K562 (cell line): ENCODE results near the gene PHF21A. TPM values are rescaled to one million over a fixed set of nuclear protein-coding genes. Genes with fewer than 3 reads are reported as not detected.

Experiments
- ARHGAP35 ChIP-seq: fragments of 450-650 bp; IDR thresholded peaks from 2 replicates; pipeline ENCODE4 v1.6.1; 2018; ENCODE audit not compliant: partially characterized antibody
- CHCHD3 ChIP-seq: fragments of 250-450 bp; sonication (Bioruptor Pico); IDR thresholded peaks from 2 replicates; pipeline ENCODE4 v2.1.2; 2022; ENCODE audit warnings: mild to moderate bottlenecking
- E2F3 ChIP-seq: fragments of 250-450 bp; sonication (Bioruptor Pico); IDR thresholded peaks from 2 replicates; pipeline ENCODE4 v1.4.0; 2020; ENCODE audit warnings: mild to moderate bottlenecking
- KAT2B ChIP-seq: IDR thresholded peaks from one replicate; pipeline ENCODE4 v1.6.1; 2012; ENCODE audit warnings: low read depth, mild to moderate bottlenecking, control low read depth, inconsistent platforms, low read length, moderate library complexity
- MYBL2 ChIP-seq, 2 experiments: fragments of 450-650 bp in 1 of 2; sonication (generic) in 1 of 2; formaldehyde crosslinking in 1 of 2; IDR thresholded peaks; 2 replicates each; pipeline versions ENCODE4 v1.6.1 to v1.8.1; 2017 to 2022; ENCODE audit warnings: borderline replicate concordance in 1 of 2, inconsistent platforms in 1 of 2, low read depth in 1 of 2, mild to moderate bottlenecking in 1 of 2, missing genetic modification reagents in 1 of 2, moderate library complexity in 1 of 2
- PHTF2 ChIP-seq: fragments of 250-450 bp; sonication (Bioruptor Pico); IDR thresholded peaks from 2 replicates; pipeline ENCODE4 v1.5.0; 2021; ENCODE audit warnings: mild to moderate bottlenecking
- POLR2A ChIP-seq: fragments of 450-650 bp; conservative IDR thresholded peaks from 2 replicates; pipeline ENCODE4 v1.6.1; 2016
- POLR2AphosphoS5 ChIP-seq: IDR thresholded peaks from 2 replicates; pipeline ENCODE4 v1.6.1; 2011; ENCODE audit warnings: mild to moderate bottlenecking, low read depth, low read length, moderate library complexity; ENCODE audit not compliant: control insufficient read depth, insufficient read depth
- RAD51 ChIP-seq: fragments of 450-650 bp; IDR thresholded peaks from 2 replicates; pipeline ENCODE4 v1.7.1; 2016; ENCODE audit warnings: low read depth, mild to moderate bottlenecking, borderline replicate concordance
- RBM25 ChIP-seq: fragments of 200-400 bp; formaldehyde crosslinking; IDR thresholded peaks from 2 replicates; pipeline ENCODE4 v1.6.1; 2018; ENCODE audit warnings: low read length, low read depth, moderate library complexity; ENCODE audit not compliant: severe bottlenecking
- SMAD4 ChIP-seq: fragments of 250-450 bp; sonication (Bioruptor Pico); conservative IDR thresholded peaks from 2 replicates; pipeline ENCODE4 v1.8.0; 2021; ENCODE audit warnings: inconsistent platforms, mild to moderate bottlenecking, moderate library complexity
- STAT5A ChIP-seq: IDR thresholded peaks from 2 replicates; pipeline ENCODE4 v1.6.1; 2012; ENCODE audit warnings: low read length, inconsistent platforms, borderline replicate concordance
- ZBED1 ChIP-seq: IDR thresholded peaks from 2 replicates; pipeline ENCODE4 v1.6.1; 2014
- ZBTB11 ChIP-seq, 3 experiments: fragments of 200-800 bp in 1 of 3; fragments of 250-450 bp in 1 of 3; fragments of 450-650 bp in 1 of 3; sonication (Bioruptor Pico) in 1 of 3; sonication (Bioruptor generic) in 1 of 3; formaldehyde crosslinking in 1 of 3; IDR thresholded peaks; 2 replicates each; pipeline versions ENCODE4 v1.6.1 to v1.8.0; 2016 to 2022; ENCODE audit warnings: mild to moderate bottlenecking in 2 of 3, missing genetic modification characterization in 2 of 3, missing compliant biosample characterization in 1 of 3, moderate library complexity in 1 of 3
- ZEB2 ChIP-seq: fragments of 450-650 bp; IDR thresholded peaks from 2 replicates; pipeline ENCODE4 v1.6.1; 2016
- ZNF143 ChIP-seq: sonication (generic); formaldehyde crosslinking; IDR thresholded peaks from 2 replicates; pipeline ENCODE4 v1.9.0; 2022; ENCODE audit warnings: mild to moderate bottlenecking, missing genetic modification reagents
- ZNF212 ChIP-seq: fragments of 450-650 bp; formaldehyde crosslinking; IDR thresholded peaks from 2 replicates; pipeline ENCODE4 v1.4.0; 2020; ENCODE audit warnings: mild to moderate bottlenecking
- ZNF444 ChIP-seq: fragments of 250-450 bp; sonication (Bioruptor Pico); IDR thresholded peaks from 2 replicates; pipeline ENCODE4 v1.4.0; 2020; ENCODE audit warnings: mild to moderate bottlenecking, moderate library complexity
- ZNF512 ChIP-seq: IDR thresholded peaks from 2 replicates; pipeline ENCODE4 v1.6.1; 2016; ENCODE audit warnings: missing genetic modification characterization, missing compliant biosample characterization
- polyA plus RNA-seq, 8 experiments: library from polyadenylated mRNA; depleted of rRNA in 4 of 8; stranded (reverse) in 5 of 8; unstranded in 3 of 8; fragments of >200 nt; fragmentation: Nextera tagmentation in 2 of 8; fragmentation: Illumina TruSeq in 1 of 8; extraction: Ambion mirVana in 2 of 8; extraction: Trizol in 1 of 8; gene quantifications; 2 replicates each; pipeline versions ENCODE4 v1.2.1 to v1.2.3, GENCODE V29; 2011 to 2014; ENCODE audit warnings: inconsistent platforms in 1 of 8, missing spikeins in 1 of 8
- total RNA-seq, 7 experiments: library from RNA; depleted of rRNA in 6 of 7; stranded (reverse); fragments of >200 nt in 6 of 7; fragmentation: Illumina TruSeq in 2 of 7; extraction: Trizol in 2 of 7; gene quantifications; 2 replicates each; pipeline versions ENCODE4 v1.2.1 to v1.2.3, GENCODE V29; 2011 to 2021; ENCODE audit warnings: low replicate concordance in 1 of 7
- TF ChIP-seq, protein P1 (sequence below): fragments of 250-450 bp; sonication (Bioruptor Pico); IDR thresholded peaks from 2 replicates; pipeline ENCODE4 v1.9.0; 2021; ENCODE audit warnings: mild to moderate bottlenecking, inconsistent platforms
- TF ChIP-seq, protein P2 (sequence below): fragments of 450-650 bp; formaldehyde crosslinking; IDR thresholded peaks from 2 replicates; pipeline ENCODE4 v1.4.0; 2020; ENCODE audit warnings: mild to moderate bottlenecking, mixed read lengths

The PHF21A gene
- total and polyA plus RNA-seq, 9 of the 15 experiments (the other 6 are each of a cell fraction or from before 2014, with no cell fraction given) = 1.5 to 32.4 (median 10.7) TPM

GRCh38 chr11:46121301-46121723, at the start of gene PHF21A (continued):
- TF ChIP-seq, protein P1, sequence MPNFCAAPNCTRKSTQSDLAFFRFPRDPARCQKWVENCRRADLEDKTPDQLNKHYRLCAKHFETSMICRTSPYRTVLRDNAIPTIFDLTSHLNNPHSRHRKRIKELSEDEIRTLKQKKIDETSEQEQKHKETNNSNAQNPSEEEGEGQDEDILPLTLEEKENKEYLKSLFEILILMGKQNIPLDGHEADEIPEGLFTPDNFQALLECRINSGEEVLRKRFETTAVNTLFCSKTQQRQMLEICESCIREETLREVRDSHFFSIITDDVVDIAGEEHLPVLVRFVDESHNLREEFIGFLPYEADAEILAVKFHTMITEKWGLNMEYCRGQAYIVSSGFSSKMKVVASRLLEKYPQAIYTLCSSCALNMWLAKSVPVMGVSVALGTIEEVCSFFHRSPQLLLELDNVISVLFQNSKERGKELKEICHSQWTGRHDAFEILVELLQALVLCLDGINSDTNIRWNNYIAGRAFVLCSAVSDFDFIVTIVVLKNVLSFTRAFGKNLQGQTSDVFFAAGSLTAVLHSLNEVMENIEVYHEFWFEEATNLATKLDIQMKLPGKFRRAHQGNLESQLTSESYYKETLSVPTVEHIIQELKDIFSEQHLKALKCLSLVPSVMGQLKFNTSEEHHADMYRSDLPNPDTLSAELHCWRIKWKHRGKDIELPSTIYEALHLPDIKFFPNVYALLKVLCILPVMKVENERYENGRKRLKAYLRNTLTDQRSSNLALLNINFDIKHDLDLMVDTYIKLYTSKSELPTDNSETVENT (CRISPR knock-in tag) = 0 out of 2 replicates have a peak, but pooled peaks have one; percentile 21
- no peak for TF ChIP-seq E2F3 (CRISPR knock-in tag)
- TF ChIP-seq ZBED1 = no peak
- no peak for TF ChIP-seq PHTF2 (CRISPR knock-in tag)
- TF ChIP-seq ZNF212 (CRISPR knock-in tag) = no peak
- peak; percentile 9; the same call in 1 of the 2 replicates for TF ChIP-seq STAT5A
- no peak for TF ChIP-seq ZNF143 (CRISPR knock-in tag)
- TF ChIP-seq ARHGAP35 = no peak
- TF ChIP-seq MYBL2 (IDR thresholded peaks at IDR 0.05; ENCODE audit: low read depth) = no peak
- TF ChIP-seq MYBL2 (CRISPR knock-in tag; IDR thresholded peaks at IDR 0.05; ENCODE audit: borderline replicate concordance) = no peak
- TF ChIP-seq RBM25 = no peak
- TF ChIP-seq ZEB2 = no peak
- TF ChIP-seq CHCHD3 (CRISPR knock-in tag) = no peak
- TF ChIP-seq ZNF444 (CRISPR knock-in tag) = no peak
- no peak for TF ChIP-seq RAD51
- no peak for TF ChIP-seq KAT2B
- TF ChIP-seq POLR2A = 0 out of 2 replicates have a peak, but pooled peaks have one; percentile 38
- TF ChIP-seq ZNF512 = 0 out of 2 replicates have a peak, but pooled peaks have one; percentile 8
- TF ChIP-seq SMAD4 (CRISPR knock-in tag) = peak; percentile 72
- peak in 1 of 3 experiments; percentile 86; a peak in 2 of 6 replicates for TF ChIP-seq ZBTB11 (CRISPR knock-in tag; IDR thresholded peaks at IDR 0.05)
- TF ChIP-seq, protein P2, sequence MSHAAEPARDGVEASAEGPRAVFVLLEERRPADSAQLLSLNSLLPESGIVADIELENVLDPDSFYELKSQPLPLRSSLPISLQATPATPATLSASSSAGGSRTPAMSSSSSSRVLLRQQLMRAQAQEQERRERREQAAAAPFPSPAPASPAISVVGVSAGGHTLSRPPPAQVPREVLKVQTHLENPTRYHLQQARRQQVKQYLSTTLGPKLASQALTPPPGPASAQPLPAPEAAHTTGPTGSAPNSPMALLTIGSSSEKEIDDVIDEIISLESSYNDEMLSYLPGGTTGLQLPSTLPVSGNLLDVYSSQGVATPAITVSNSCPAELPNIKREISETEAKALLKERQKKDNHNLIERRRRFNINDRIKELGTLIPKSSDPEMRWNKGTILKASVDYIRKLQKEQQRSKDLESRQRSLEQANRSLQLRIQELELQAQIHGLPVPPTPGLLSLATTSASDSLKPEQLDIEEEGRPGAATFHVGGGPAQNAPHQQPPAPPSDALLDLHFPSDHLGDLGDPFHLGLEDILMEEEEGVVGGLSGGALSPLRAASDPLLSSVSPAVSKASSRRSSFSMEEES (CRISPR knock-in tag) = no peak
- TF ChIP-seq POLR2AphosphoS5 = peak; percentile 41; the same call in 1 of the 2 replicates
